H1 (cell line): Measurements from ENCODE around the gene RBM20. TPM values are rescaled to one million over a fixed set of nuclear protein-coding genes. Genes with fewer than 3 reads are reported as not detected.

Experiments used
- CTCF ChIA-PET: fragments of 300-600 bp; sonication (Branson Sonifier 250); formaldehyde crosslinking; loops from one replicate; lab custom pipeline; 2021; ENCODE audit not compliant: partially characterized antibody; lab: Charles Lee
- POLR2A ChIA-PET: fragments of 300-600 bp; sonication (Branson Sonifier 250); formaldehyde crosslinking; loops from one replicate; lab custom pipeline; 2021; ENCODE audit warnings: inconsistent platforms; ENCODE audit not compliant: partially characterized antibody; lab: Charles Lee
- DNase-seq, 2 experiments: peaks; one replicate each; pipeline versions ENCODE4 v3.0.0 to v3.0.0-alpha.2; 2010 to 2022; ENCODE audit warnings: low spot score in 2 of 2, low read depth in 1 of 2, mixed read lengths in 1 of 2
- FAIRE-seq: peaks from 2 replicates; lab custom pipeline; 2011; peaks lifted over from hg19 to GRCh38; lab: Jason Lieb, UNC
- H2AFZ ChIP-seq: 2 replicates; pipeline ENCODE4 v1.8.1; 2012; ENCODE audit warnings: low read length, inconsistent platforms
- H2AK5ac ChIP-seq: 2 replicates; pipeline ENCODE4 v1.6.1; 2013; ENCODE audit warnings: low read depth, low read length
- H2BK120ac ChIP-seq: replicated peaks from 2 replicates; pipeline ENCODE3; 2013; ENCODE audit warnings: low read depth, low read length, inconsistent platforms
- H2BK12ac ChIP-seq: 2 replicates; pipeline ENCODE4 v1.6.1; 2013; ENCODE audit warnings: low read depth, low read length
- H2BK15ac ChIP-seq: 2 replicates; pipeline ENCODE4 v1.6.1; 2013; ENCODE audit warnings: low read length
- H2BK20ac ChIP-seq: 2 replicates; pipeline ENCODE4 v1.6.1; 2013; ENCODE audit warnings: low read length
- H2BK5ac ChIP-seq: 2 replicates; pipeline ENCODE4 v1.6.1; 2013; ENCODE audit warnings: low read depth, low read length
- H3K14ac ChIP-seq: 2 replicates; pipeline ENCODE4 v1.6.1; 2013; ENCODE audit warnings: inconsistent platforms; ENCODE audit not compliant: insufficient read length
- H3K18ac ChIP-seq: 2 replicates; pipeline ENCODE4 v1.6.1; 2013; ENCODE audit warnings: low read length; ENCODE audit errors: extremely low read depth
- H3K23ac ChIP-seq: 2 replicates; pipeline ENCODE4 v1.6.1; 2013; ENCODE audit warnings: inconsistent platforms; ENCODE audit not compliant: insufficient read length
- H3K23me2 ChIP-seq: 2 replicates; pipeline ENCODE4 v1.6.1; 2013; ENCODE audit warnings: low read depth, low read length
- H3K27ac ChIP-seq: 2 replicates; pipeline ENCODE4 v1.6.1; 2011; ENCODE audit warnings: low read depth, low read length, inconsistent platforms
- H3K27me3 ChIP-seq, 4 experiments: replicated peaks in 1 of 4; 1 replicate in 1 of 4; 2 replicates in 3 of 4; pipeline versions ENCODE4 v1.6.1 to v1.8.1; 2011 to 2013; ENCODE audit warnings: low read length in 3 of 4, mild to moderate bottlenecking in 3 of 4, inconsistent platforms in 2 of 4, mixed read lengths in 2 of 4, moderate library complexity in 1 of 4; ENCODE audit not compliant: control insufficient read depth in 3 of 4, insufficient read depth in 3 of 4; ENCODE audit errors: extremely low read depth in 1 of 4
- H3K36me3 ChIP-seq, 4 experiments: 2 replicates each; pipeline versions ENCODE4 v1.6.1 to v1.8.1; 2011 to 2013; ENCODE audit warnings: mild to moderate bottlenecking in 4 of 4, low read length in 3 of 4, moderate library complexity in 2 of 4, control low read depth in 1 of 4, inconsistent platforms in 1 of 4; ENCODE audit not compliant: insufficient read depth in 4 of 4, control insufficient read depth in 2 of 4
- H3K4ac ChIP-seq: replicated peaks from 2 replicates; pipeline ENCODE3; 2013; ENCODE audit warnings: low read length, low read depth, mixed read lengths, inconsistent platforms; ENCODE audit not compliant: insufficient read length
- H3K4me1 ChIP-seq, 4 experiments: replicated peaks in 1 of 4; 1 replicate in 1 of 4; 2 replicates in 3 of 4; pipeline versions ENCODE4 v1.6.1 to v1.8.1; 2011 to 2013; ENCODE audit warnings: low read length in 3 of 4, inconsistent platforms in 2 of 4, mixed read lengths in 1 of 4; ENCODE audit not compliant: insufficient read depth in 4 of 4, control insufficient read depth in 3 of 4
- H3K4me2 ChIP-seq, 2 experiments: 2 replicates each; pipeline versions ENCODE4 v1.6.1 to v1.8.1; 2011 to 2013; ENCODE audit warnings: low read depth in 2 of 2, low read length in 2 of 2, control low read depth in 1 of 2, inconsistent platforms in 1 of 2, mild to moderate bottlenecking in 1 of 2; ENCODE audit not compliant: insufficient read depth in 1 of 2
- H3K4me3 ChIP-seq, 4 experiments: fragments of 200-600, 300-600 bp in 1 of 4; sonication (generic), shearing (Covaris generic), sonication (Bioruptor Twin) in 1 of 4; 2 replicates each; pipeline versions ENCODE4 v1.5.1 to v1.8.1; 2011 to 2016; ENCODE audit warnings: low read length in 4 of 4, low read depth in 3 of 4, control low read depth in 2 of 4, inconsistent platforms in 2 of 4, mild to moderate bottlenecking in 2 of 4, mixed read lengths in 1 of 4, moderate library complexity in 1 of 4; ENCODE audit not compliant: insufficient read depth in 2 of 4; ENCODE audit errors: extremely low read depth in 1 of 4
- H3K56ac ChIP-seq: replicated peaks from 2 replicates; pipeline ENCODE3; 2013; ENCODE audit warnings: low read depth, mild to moderate bottlenecking, mixed read lengths, low read length, inconsistent platforms; ENCODE audit not compliant: insufficient read length
- H3K79me1 ChIP-seq: 2 replicates; pipeline ENCODE4 v1.6.1; 2013; ENCODE audit warnings: low read depth, low read length, control low read depth
- H3K79me2 ChIP-seq, 2 experiments: 2 replicates each; pipeline versions ENCODE4 v1.6.1 to v1.8.1; 2012 to 2013; ENCODE audit warnings: low read length in 2 of 2, mild to moderate bottlenecking in 2 of 2, inconsistent platforms in 1 of 2; ENCODE audit not compliant: insufficient read depth in 2 of 2, control insufficient read depth in 1 of 2
- H3K9ac ChIP-seq, 4 experiments: replicated peaks in 1 of 4; 1 replicate in 1 of 4; 2 replicates in 3 of 4; pipeline versions ENCODE4 v1.6.1 to v1.8.1; 2011 to 2013; ENCODE audit warnings: low read depth in 3 of 4, low read length in 3 of 4, control low read depth in 2 of 4, mild to moderate bottlenecking in 2 of 4, moderate library complexity in 2 of 4, inconsistent platforms in 1 of 4; ENCODE audit errors: extremely low read depth in 1 of 4
- H3K9me3 ChIP-seq, 2 experiments: 2 replicates each; pipeline versions ENCODE4 v1.6.1 to v1.8.1; 2012 to 2013; ENCODE audit warnings: mild to moderate bottlenecking in 2 of 2, moderate library complexity in 2 of 2, control low read depth in 1 of 2, inconsistent platforms in 1 of 2, low read depth in 1 of 2, low read length in 1 of 2, mixed read lengths in 1 of 2; ENCODE audit not compliant: insufficient read depth in 2 of 2
- H4K20me1 ChIP-seq, 2 experiments: replicated peaks in 1 of 2; 2 replicates each; pipeline versions ENCODE3 to v1.8.1; 2011 to 2013; ENCODE audit warnings: inconsistent platforms in 2 of 2, low read length in 2 of 2, mild to moderate bottlenecking in 1 of 2; ENCODE audit not compliant: insufficient read depth in 2 of 2, control insufficient read depth in 1 of 2
- H4K5ac ChIP-seq: 2 replicates; pipeline ENCODE4 v1.6.1; 2013; ENCODE audit warnings: low read length, low read depth, mixed read lengths, inconsistent platforms; ENCODE audit not compliant: insufficient read length
- H4K8ac ChIP-seq: 2 replicates; pipeline ENCODE4 v1.8.0; 2013; ENCODE audit warnings: mild to moderate bottlenecking, moderate library complexity, low read length, inconsistent platforms; ENCODE audit not compliant: insufficient read depth; ENCODE audit errors: extremely low read depth
- H4K91ac ChIP-seq: replicated peaks from 2 replicates; pipeline ENCODE3; 2013; ENCODE audit warnings: low read length, mixed read lengths, inconsistent platforms; ENCODE audit not compliant: insufficient read length
- CHD2 ChIP-seq: IDR thresholded peaks from 2 replicates; pipeline ENCODE4 v1.6.1; 2012; ENCODE audit warnings: low read length, improper control_type of control experiment
- HDAC2 ChIP-seq, 2 experiments: fragments of 300-600 bp in 1 of 2; sonication (generic) in 1 of 2; IDR thresholded peaks; 2 replicates each; pipeline ENCODE4 v1.6.1; 2011 to 2012; ENCODE audit warnings: low read depth in 2 of 2, low read length in 2 of 2, mild to moderate bottlenecking in 2 of 2, moderate library complexity in 2 of 2, borderline replicate concordance in 1 of 2, inconsistent platforms in 1 of 2
- whole genome bisulfite sequencing, 2 experiments: shearing (Covaris generic) in 1 of 2; methylation state at CpG; one replicate each; pipeline versions ENCODE4 v1.1.6 to v1.1.7; 2013 to 2015; ENCODE audit warnings: low lambda C conversion rate in 2 of 2, mixed read lengths in 2 of 2, inconsistent platforms in 1 of 2, low coverage in 1 of 2, missing lambda C conversion rate in 1 of 2; ENCODE audit not compliant: insufficient replicate concordance in 2 of 2, insufficient coverage in 1 of 2, insufficient read length in 1 of 2; ENCODE audit errors: extremely low coverage in 1 of 2, missing lambda C conversion rate in 1 of 2; 5-methylcytosine and 5-hydroxymethylcytosine counted together
- polyA plus RNA-seq, 7 experiments: library from polyadenylated mRNA; depleted of rRNA in 3 of 7; stranded (reverse) in 5 of 7; unstranded in 2 of 7; fragments of >200 nt in 5 of 7; fragments of 200-250 nt in 2 of 7; gene quantifications; 1 replicate in 5 of 7; 2 replicates in 1 of 7; 4 replicates in 1 of 7; pipeline versions ENCODE4 v1.2.1 to v1.2.3, GENCODE V29; 2011 to 2013; ENCODE audit warnings: missing spikeins in 2 of 7, mixed read lengths in 2 of 7
- total RNA-seq: library from RNA; stranded (reverse); fragmentation: NEBNext Ultra II Directional; extraction: Animal tissue kit (Norgen Biotek cat#: 25700); gene quantifications from 2 replicates; pipeline ENCODE4 v1.2.1, GENCODE V29; 2021

Gene RBM20
- total and polyA plus RNA-seq, 2 of the 8 experiments (the other 6 are each of a cell fraction or from before 2014, with no cell fraction given): 0.05 to 0.63 TPM

DNA sequence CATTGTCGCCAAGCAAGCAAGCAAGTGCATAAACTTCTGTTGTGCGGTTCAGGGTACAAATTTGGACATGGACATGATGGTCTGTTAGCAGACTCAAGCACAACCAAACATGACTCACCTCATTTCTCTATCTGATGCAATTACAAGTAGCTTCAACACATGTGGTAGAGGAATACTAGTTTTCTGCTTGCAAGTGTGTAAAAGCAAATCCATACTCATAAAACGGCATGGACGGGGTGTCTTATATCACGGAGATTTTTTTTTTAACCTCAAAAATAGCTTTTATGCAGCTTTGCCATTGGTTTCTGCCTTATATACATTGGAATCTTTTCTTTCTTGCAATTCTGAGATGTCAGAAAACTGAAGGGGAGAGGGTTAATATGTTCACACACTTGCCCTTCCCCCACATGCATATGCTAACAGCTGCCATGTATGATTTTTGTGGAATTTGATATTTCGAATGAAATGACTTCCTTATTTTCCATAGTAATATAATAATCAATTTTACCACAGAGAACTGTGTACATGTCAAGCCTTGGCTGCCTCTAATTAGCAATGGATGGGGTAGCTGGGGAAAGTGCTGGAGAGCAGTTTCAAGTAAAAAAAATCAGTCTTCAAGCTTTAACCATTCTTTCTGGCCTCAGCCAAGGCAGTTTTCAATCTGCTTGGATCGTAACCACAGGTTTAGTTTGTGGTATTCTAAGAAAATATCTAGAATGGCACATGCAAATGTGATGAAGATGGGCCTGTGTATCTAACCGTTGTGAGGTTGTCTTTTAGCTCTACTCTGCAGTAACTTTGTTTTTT, 121.6 kb downstream of the RBM20 start:
- Histone ChIP-seq H3K9ac (no peak overlapping the region), H3K56ac (no peak overlapping the region), H3K27me3 (no peaks in the 10 kb centered on the region), H4K20me1 (no peaks in the 10 kb centered on the region), H3K9me3 (peaks cover 0 to 6% of the 10 kb centered on the region in 2 experiments; a peak in 1 of 4 replicates), H4K5ac (no peak overlapping the region), H2AFZ (no peak overlapping the region), H3K14ac (no peak overlapping the region), H4K91ac (no peak overlapping the region), H3K27ac (no peak overlapping the region), H3K79me2 (no peaks in the 10 kb centered on the region), H2BK15ac (no peak overlapping the region), H2BK20ac (no peak overlapping the region), H3K4me3 (no peak overlapping the region), H3K4me1 (no peaks in the 10 kb centered on the region), H3K23me2 (no peaks in the 10 kb centered on the region), H3K4ac (no peak overlapping the region), H4K8ac (no peak overlapping the region), H2BK120ac (no peak overlapping the region), H3K36me3 (no peaks in the 10 kb centered on the region), H3K18ac (no peak overlapping the region), H2BK12ac (no peak overlapping the region), H2BK5ac (no peak overlapping the region), H3K79me1 (no peaks in the 10 kb centered on the region), H2AK5ac (no peak overlapping the region), H3K23ac (no peak overlapping the region), H3K4me2 (no peak overlapping the region)
- TF ChIP-seq CHD2 (no peak), HDAC2 (IDR thresholded peaks at IDR 0.05; ENCODE audit: borderline replicate concordance in 1 of 2, low read depth in 2 of 2, low read length in 2 of 2) (no peak)
- DNase-seq (no peak), FAIRE-seq (no peak)
- POLR2A ChIA-PET: interaction anchor here (0.7 kb wide), 1 partner anchor 158 kb away, joined by 3 read pairs; no protein-coding TSS in a partner anchor
- CTCF ChIA-PET: interaction anchor here (0.8 to 1.7 kb wide), 3 partner anchors 11 to 157 kb away, joined by 3 to 6 read pairs (median 5); no protein-coding TSS in a partner anchor
- WGBS, 2 experiments: 92% methylated on average over 8 of the region's 8 CpGs; no CpG with 5 or more reads in 1 of the 2 experiments
